Astrocyte of the spinal cord (primary cell): ENCODE data around the gene HMG20A.

Source experiments
- DNase-seq: peaks from one replicate; pipeline ENCODE4 v3.0.0; 2011; ENCODE audit warnings: low read depth, low spot score
- H3K4me3 ChIP-seq: 2 replicates; pipeline ENCODE4 v1.5.1; 2011; ENCODE audit warnings: low read depth, mild to moderate bottlenecking, low read length, moderate library complexity
- in situ Hi-C: cut with HindIII; loops from 2 replicates; pipeline ENCODE4 v1.10.0; 2017; ENCODE audit warnings: low sequenced_read_pairs
- TF ChIP-seq, protein P1 (sequence below): IDR thresholded peaks from 2 replicates; pipeline ENCODE4 v1.5.1; 2012; ENCODE audit warnings: low read depth, mild to moderate bottlenecking, low read length, inconsistent platforms

Gene HMG20A

GRCh38 chr15:77418391-77418965, 2.2 kb upstream of the HMG20A start:
- TF ChIP-seq, protein P1, sequence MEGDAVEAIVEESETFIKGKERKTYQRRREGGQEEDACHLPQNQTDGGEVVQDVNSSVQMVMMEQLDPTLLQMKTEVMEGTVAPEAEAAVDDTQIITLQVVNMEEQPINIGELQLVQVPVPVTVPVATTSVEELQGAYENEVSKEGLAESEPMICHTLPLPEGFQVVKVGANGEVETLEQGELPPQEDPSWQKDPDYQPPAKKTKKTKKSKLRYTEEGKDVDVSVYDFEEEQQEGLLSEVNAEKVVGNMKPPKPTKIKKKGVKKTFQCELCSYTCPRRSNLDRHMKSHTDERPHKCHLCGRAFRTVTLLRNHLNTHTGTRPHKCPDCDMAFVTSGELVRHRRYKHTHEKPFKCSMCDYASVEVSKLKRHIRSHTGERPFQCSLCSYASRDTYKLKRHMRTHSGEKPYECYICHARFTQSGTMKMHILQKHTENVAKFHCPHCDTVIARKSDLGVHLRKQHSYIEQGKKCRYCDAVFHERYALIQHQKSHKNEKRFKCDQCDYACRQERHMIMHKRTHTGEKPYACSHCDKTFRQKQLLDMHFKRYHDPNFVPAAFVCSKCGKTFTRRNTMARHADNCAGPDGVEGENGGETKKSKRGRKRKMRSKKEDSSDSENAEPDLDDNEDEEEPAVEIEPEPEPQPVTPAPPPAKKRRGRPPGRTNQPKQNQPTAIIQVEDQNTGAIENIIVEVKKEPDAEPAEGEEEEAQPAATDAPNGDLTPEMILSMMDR, result no peak
- H3K4me3 ChIP-seq, result peak overlapping the region; percentile 65
- peak; percentile 51 for DNase-seq
- in situ Hi-C loops, result no loop called here

- in situ Hi-C loops, result no loop called here
- DNase-seq, result peak; percentile 20
- TF ChIP-seq, protein P1, result peak; percentile 26
- H3K4me3 ChIP-seq, result peak overlapping the region; percentile 65
Observed at GRCh38 chr15:77418966-77419835, 1.5 kb upstream of the HMG20A start.

DNA sequence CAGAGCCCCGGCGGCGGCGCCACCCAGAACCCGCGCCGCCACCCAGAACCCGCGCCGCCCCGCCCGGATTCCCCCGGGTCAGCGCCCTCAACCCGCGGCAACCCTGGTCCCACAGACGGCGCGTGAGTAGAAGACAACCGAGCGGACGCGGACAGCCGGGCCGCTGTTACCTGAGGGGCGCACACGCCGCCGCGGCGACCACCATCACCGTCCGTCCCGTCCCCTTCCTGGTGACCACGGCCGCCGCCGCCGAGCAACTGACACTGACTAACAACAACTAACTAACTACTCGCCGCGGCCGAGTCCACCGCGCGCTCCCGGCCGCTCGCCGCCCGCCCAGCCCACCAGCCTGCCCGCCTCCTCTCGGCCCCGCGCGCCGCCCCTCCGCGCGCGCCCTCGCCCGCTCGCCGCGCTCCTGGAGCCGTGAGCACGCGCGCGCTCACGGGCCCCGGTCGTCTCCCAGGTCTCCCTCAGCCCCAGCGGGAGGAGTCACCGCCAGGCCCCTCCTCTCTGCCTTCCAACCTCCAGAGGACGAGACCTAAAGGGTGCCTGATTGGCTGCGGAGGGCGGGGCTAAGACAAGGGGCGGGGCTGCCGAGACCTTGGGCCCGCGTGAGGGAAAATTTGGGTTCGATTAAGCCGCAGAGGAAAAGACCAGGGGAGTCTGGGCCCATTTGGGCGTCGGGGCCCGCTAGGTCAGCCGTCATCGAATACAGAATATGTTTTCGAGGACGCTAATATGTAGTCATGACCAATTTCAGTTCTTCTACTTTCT, 665 bp upstream of the HMG20A start, which contains the start of gene PEAK1:
Gene PEAK1, minus strand, starts transcription at position 269 of the 774 bp plus-strand sequence. CDS start 238,178 bp downstream, outside the sequence.
- H3K4me3 ChIP-seq, result peak within 1 kb of the TSS; percentile 82
- TF ChIP-seq, protein P1, result no peak
- in situ Hi-C loops, result no loop called here
- peak; percentile 99 for DNase-seq

DNA sequence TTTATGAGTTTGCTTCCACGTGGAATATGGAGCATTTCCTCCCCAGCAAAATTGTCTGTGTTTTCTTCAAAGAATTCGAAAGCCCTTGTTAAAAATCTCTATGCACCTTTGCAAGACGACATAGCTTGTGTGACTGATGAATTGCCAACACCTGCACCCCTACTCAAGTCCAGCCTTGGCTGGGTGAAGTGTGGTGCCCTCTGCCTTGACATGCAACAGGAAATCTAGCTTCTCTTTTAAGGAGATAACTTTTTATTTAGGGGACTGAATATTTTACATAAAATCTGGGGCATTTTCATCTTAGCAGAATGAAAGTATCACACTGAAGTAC, 647 bp downstream of the HMG20A start:
- DNase-seq, result no peak
- in situ Hi-C loops, result no loop called here
- TF ChIP-seq, protein P1, result no peak
- peak overlapping the region; percentile 82 for H3K4me3 ChIP-seq

DNA sequence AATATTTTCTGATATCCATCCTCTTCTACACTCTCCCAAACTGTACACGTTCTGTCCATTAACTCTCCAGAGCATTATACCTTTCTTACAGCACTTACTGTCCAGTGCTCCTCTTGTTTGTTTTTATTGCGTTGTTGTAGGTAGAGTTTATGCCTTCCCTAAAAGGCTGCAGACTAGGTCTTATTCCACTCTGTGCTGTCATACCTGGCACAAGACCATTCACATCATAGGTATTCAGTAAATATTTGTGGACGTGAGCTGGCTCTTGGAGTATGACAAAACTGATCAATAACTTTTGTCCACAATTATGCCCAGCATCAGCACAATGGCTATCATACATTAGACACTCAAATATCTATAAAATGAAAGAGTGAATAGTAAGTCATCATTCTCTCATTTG, 4.4 kb downstream of the HMG20A start:
- TF ChIP-seq, protein P1, result no peak
- no peak for DNase-seq
- in situ Hi-C loops, result no loop called here
- no peak overlapping the region for H3K4me3 ChIP-seq

- H3K4me3 ChIP-seq, result no peak overlapping the region
- in situ Hi-C loops, result no loop called here
- TF ChIP-seq, protein P1, result no peak
- DNase-seq, result no peak
Observed at GRCh38 chr15:77426377-77426776, 5.7 kb downstream of the HMG20A start.
